GM03348 (cell line): ENCODE results near the gene GID8.

ENCODE experiments used
- DNase-seq: peaks from one replicate; pipeline ENCODE4 v3.0.0; 2012; ENCODE audit warnings: low spot score

GID8 gene

DNA sequence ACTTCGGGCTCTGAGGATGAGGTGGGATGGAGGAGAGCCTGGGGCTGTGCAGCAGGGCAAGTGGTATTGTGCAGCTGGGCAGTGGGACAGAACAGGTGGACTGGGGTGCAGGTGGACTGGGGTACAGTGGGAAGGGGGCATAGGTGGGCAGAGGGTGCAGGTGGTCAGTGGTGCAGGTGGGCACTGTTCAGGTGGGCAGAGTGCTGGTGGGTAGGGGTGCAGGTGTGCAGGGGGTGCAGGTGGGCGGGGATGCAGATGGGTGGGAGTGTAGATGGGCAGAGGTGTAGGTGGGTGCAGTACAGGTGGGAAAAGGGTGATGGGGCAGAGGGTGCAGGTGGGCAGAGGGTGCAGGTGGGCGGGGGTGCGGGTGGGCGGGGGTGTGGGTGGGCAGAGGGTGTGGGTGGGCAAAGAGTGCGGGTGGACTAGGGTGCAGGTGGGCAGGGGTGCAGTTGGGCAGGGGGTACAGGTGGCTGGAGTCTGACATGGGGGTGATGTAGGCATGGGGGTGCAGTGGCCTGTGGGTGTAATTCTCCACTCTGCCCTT lies 48.4 kb downstream of the GID8 start:
- no peak for DNase-seq

DNA sequence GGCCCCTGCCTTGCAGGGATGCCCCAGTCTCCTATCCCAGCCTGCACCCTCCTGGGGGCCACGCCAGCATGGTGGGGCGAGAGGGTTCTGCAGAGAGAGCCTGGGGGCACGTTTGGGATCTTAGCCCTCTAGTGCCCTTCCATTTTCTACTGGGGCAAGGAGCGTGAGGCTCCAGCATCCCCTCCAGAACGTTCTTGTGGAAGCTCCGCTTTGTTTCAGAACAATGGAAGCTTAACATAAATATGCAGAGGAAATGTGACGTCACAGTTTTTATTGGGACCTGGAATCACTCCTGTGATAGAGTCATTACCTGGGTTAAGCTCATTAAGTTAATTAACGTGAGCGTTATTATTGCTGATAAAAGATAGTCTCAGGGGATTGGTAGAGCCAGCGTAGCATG lies 49.2 kb downstream of the GID8 start:
- DNase-seq: no peak

DNA sequence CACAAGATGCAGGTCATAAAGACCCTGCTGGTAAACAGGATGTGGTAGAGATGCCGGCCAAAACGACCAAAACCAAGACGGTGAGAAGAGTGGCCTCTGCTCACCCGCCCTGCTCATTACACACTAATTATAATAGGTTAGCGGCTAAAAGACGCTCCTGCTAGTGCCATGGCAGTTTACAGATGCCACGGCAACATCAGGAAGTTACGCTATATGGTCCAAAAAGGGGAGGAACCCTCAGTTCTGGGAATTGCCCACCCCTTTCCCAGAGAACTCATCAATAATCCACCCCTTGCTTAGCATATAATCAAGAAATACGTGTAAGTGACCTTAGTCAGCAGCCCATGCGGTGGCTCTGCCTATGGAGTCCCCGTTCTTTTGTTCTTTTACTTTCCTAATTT lies 51.3 kb downstream of the GID8 start:
- no peak for DNase-seq

DNA sequence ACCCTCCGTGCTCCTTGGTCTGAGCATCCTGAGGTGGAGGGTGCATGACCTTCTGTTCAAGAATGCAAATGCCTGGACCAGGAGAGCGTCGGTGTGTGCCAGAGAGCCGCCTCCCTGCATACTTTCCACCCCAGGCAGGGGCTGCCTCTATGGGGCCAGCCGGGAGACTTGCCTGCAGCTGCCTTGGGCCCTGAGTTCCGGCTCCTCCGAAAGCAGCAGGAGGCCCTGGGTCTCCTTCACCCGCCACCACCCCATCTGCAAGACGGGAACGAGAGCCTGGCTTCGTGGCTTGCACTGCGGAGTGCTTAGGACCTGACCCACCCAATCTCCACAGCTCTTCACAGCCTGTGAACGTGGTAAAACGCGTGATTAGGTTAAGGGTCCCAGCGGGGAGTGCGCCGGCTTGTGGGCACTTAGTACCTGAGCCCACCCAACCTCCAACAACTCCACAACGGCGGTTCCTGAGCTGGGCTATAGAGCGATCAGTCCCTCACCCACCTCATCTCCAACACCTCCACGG lies 52.4 kb downstream of the GID8 start:
- DNase-seq: no peak

DNA sequence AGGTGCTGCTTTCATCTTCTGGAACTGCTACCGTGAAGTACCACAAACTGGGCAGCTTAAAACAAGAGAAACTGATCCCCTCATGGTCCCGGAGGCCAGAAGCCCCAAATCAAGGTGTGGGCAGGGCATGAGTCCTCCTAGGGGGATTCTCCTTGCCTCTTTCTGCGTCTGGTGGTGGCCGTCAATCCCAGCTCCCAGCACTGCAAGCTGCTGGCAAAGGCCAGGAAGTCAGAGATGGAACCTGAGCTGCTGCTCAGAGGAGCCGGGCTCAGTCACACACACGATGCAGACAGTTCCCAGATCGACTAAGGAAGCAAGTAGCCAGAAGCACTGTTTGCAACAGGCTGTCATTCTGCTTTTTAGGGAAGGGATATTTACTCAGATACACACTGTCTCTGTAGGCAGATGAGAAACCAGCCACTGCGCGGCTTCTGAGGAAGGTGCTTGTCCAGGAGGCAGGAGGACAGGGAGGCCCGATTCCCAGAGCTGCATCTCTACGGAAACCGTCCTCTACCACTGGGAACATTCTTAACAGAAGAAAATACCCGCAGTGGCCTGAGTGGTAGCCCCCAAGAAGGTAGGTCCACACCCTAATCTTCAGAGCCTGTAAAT lies 53.4 kb downstream of the GID8 start:
- DNase-seq: no peak

DNA sequence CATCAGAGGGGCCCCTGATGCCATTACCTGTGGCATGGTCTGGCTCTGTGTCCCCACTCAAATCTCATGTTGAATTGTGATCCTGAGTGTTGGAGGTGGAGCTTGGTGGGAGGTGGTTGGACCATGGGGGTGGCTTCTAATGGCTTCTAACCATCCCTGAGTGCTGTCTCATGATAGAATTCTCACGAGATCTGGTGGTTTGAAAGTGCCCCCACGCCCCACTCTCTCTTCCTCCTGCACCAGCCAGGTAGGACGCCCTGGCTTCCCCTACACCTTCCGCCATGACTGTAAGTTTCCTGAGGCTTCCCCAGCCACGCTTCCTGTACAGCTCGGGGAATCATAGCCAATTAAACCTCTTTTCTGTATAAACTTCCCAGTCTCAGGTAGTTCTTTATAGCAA lies 53.9 kb downstream of the GID8 start:
- DNase-seq: no peak

DNA sequence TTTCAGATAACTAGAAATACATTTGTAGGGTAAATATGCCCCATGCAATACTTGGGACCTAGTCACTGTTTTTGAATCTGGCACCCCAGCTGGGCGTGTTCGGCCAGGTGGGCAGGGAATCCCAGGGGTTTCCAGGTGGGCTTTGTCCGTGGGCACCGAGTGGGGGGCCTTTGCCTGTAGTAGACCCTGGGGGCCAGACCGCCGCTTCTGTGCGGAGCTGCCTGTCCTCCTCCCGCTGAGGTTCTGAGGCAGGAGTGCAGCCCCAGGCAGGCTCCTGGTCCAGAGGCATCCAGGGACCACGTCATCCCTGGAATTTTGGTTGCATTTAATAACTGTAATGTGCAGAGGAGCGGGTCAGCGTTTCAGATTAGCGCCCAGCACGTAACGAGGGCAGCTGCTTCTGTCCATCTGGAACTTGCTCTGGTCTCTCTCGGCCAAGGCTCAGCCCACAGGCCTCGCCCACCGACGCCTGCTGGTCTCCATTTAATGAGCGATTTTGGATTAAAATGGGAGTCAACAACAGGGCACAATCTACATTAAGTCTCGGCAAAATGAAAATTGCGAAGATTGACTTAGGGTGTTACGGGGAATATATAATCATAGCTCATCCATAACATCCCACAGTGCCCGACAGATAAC lies 56.0 kb downstream of the GID8 start:
- DNase-seq: no peak

DNA sequence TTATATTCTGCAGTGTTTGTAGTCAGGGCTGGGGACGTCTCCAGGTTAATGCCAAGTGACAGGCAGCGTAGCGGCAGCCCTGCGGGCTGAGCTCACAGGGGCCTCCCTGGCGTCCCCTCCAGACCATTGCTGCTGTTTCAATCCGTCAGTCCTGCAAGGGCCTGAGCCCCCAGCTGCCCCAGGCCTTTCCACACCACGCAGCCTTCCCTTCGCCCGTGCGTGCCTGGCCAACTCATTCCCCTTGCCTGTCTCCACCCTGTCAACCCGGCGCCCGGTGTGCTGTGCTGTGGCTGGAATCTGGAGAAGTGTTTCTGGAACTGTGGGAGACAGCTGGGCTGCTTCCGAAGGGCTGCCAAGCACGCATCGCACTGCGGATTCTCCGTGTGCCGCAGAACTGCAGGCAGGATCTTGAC lies 56.9 kb downstream of the GID8 start:
- DNase-seq: no peak

DNA sequence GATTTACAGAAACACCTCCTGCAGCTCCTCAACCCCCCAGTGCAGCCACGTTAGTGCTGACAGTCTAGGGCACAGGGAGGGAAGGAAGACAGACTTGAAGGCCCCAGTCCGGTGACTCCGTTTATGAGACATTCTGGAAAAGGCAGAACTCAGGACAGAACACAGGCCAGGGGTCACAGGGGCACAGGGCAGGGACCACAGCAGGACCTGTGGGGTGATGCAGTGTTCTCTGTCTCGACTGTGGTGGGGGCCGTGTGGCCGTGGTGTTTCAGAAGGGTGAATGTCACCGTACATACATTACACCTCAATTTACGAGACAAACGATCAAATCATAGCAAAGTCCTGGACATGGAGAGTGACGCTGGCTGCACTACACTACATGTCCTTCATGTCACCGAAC lies 57.5 kb downstream of the GID8 start:
- no peak for DNase-seq

DNA sequence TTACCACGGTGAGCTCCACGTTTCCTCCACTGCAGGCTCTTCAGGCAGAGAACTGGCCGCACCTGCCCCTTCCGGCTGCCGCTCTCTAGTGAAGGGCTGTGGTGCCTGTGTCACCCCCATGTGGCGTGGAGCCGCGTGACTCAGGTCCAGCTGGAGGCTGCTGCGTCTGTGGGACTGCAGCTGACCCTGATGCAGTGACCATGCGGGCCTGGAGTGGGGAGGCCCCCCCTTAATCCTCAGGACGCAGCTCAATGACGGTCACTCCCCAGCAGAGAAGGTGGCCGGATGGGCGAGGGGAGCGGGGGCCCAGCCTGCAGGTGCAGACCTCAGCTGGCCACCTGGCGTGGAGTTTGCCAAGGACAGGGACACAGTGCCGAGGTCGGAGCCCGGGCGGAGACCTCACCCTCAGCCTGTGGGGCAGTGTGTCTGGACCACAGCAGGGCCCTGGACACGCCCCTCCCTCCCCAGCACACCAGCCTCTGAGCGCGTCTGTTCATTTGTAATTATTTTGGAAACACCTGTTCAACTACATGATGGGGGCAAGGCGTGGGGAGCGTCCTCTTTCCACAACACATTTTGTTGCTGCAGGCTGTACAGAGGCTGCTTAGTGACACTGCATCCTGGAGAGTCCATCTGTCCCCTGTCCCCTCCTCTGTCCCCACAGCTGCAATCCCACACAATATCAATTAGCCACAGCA lies 58.1 kb downstream of the GID8 start:
- no peak for DNase-seq

DNA sequence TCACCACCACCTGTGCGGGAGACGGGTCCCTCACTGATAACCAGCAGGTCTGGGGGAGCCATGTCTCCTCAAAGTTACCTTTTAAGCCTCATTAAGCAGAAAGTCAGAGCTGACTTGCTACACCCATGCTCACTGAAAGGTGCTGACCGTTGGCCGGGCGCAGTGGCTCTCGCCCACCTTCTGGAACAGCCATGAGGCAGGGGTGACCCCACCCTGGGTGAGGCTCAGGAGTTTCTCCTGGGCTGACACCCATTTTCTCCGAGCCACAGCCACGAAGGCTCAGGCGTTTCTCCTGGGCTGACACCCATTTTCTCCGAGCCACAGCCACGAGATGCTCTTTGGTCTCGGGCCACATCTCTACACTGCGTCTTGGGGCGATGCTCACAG lies 58.6 kb downstream of the GID8 start:
- no peak for DNase-seq

DNA sequence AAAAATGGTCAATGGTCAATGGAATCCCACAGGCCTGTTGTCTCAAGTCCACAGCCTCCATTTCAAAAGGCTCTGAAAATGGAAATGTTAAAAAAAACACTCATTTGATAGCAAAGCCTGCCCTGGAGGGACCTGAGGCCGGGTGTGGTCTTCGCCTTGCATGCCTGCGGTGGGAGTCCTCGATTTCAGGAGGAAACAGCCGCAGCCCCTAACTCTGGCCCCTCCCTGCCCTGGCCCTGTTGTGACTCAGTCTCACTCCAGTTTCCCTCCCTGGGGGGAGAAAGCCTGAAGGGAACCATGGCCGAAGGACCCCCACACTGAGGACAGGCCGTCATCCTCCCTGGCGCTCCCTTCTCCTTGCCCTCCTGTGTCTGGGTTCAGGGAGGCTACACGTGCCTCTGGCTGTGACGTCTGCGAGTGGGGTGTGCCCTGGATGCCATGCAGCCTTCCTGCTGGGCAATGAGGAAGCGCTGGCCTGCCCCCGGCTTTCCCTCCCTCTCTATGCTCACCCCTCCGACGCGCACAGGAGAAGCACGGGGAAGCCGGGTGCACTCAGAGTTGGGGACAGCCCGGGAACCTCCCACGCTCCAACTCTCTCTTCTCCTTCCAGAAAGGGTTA lies 59.6 kb downstream of the GID8 start:
- no peak for DNase-seq
